Measurements from ENCODE around the gene NCR3LG1. TPM values are rescaled to one million over a fixed set of nuclear protein-coding genes. Genes with fewer than 3 reads are reported as not detected.

The NCR3LG1 gene
- total and polyA plus RNA-seq, 2 donors (not counting 1 experiment from before 2014, with no cell fraction given), result 0.12 to 0.64 TPM

GRCh38 chr11:17378655-17379054, 27.1 kb downstream of the NCR3LG1 start:
- Histone ChIP-seq H3K4me2 (replicated peaks; ENCODE audit: low read depth, low read length, poor library complexity, severe bottlenecking) (no peak overlapping the region), H2AFZ (ENCODE audit: insufficient read depth, low read depth, low read length, poor library complexity, severe bottlenecking) (no peak overlapping the region), H3K4me1 (ENCODE audit: control insufficient read depth in 2 of 2, insufficient read depth in 2 of 2, low read length in 2 of 2) (no peaks in the 10 kb centered on the region), H3K79me2 (ENCODE audit: control insufficient read depth, insufficient read depth, low read length) (no peaks in the 10 kb centered on the region), H3K27ac (ENCODE audit: low read length in 2 of 2) (no peak overlapping the region), H3K36me3 (replicated peaks in 1 of 2; ENCODE audit: control extremely low read depth in 1 of 2, control insufficient read depth in 1 of 2, extremely low read depth in 1 of 2, insufficient read depth in 2 of 2, low read length in 1 of 2) (no peaks in the 10 kb centered on the region), H4K20me1 (ENCODE audit: control insufficient read depth, insufficient read depth, low read length, poor library complexity, severe bottlenecking) (no peaks in the 10 kb centered on the region), H3K9me3 (ENCODE audit: control extremely low read depth in 1 of 3, control insufficient read depth in 2 of 3, insufficient read depth in 1 of 3, low read length in 2 of 3) (peaks cover 0 to 3% (median 3%) of the 10 kb centered on the region in 3 donors), H3K27me3 (replicated peaks in 1 of 4; ENCODE audit: control extremely low read depth in 1 of 4, control insufficient read depth in 3 of 4, insufficient read depth in 4 of 4, low read length in 3 of 4) (no peaks in the 10 kb centered on the region), H3K9ac (ENCODE audit: low read length) (no peak overlapping the region), H3K4me3 (ENCODE audit: control extremely low read depth in 1 of 5, extremely low read depth in 1 of 5, insufficient read depth in 1 of 5, low read depth in 2 of 5, low read length in 4 of 5) (no peak overlapping the region)
- Mint-ChIP-seq H3K27me3 (no peaks in the 10 kb centered on the region), H3K4me1 (no peaks in the 10 kb centered on the region), H3K9me3 (ENCODE audit: insufficient read depth) (no peaks in the 10 kb centered on the region), H3K27ac (no peak overlapping the region), H3K4me3 (no peak overlapping the region)
- ATAC-seq (ENCODE audit: low read depth), result no peak
- no CpG with 5 or more reads among the region's 2 CpGs for WGBS (ENCODE audit: insufficient coverage)
- ChIA-PET CTCF (interaction anchor here (0.6 to 2.8 kb wide), 3 partner anchors 10 to 152 kb away, joined by 3 to 13 read pairs (median 6); partner anchors contain the start of gene KCNJ11), POLR2A (no interaction called here)
- intact Hi-C loops (cut with micrococcal nuclease), result no loop called here
- DNase-seq, result no peak
- TF ChIP-seq EZH2 (IDR thresholded peaks at IDR 0.05; ENCODE audit: borderline replicate concordance, insufficient read depth, low read depth, low read length, poor library complexity, severe bottlenecking), result no peak
- no peak for TF ChIP-seq CTCF (IDR thresholded peaks at IDR 0.05)

GRCh38 chr11:17379383-17380180, 28.0 kb downstream of the NCR3LG1 start:
- Histone ChIP-seq H3K36me3 (replicated peaks in 1 of 2; ENCODE audit: control extremely low read depth in 1 of 2, control insufficient read depth in 1 of 2, extremely low read depth in 1 of 2, insufficient read depth in 2 of 2, low read length in 1 of 2) (no peaks in the 10 kb centered on the region), H2AFZ (ENCODE audit: insufficient read depth, low read depth, low read length, poor library complexity, severe bottlenecking) (no peak overlapping the region), H3K27ac (ENCODE audit: low read length in 2 of 2) (no peak overlapping the region), H3K9me3 (ENCODE audit: control extremely low read depth in 1 of 3, control insufficient read depth in 2 of 3, insufficient read depth in 1 of 3, low read length in 2 of 3) (peaks cover 0 to 3% (median 0%) of the 10 kb centered on the region in 3 donors), H3K79me2 (ENCODE audit: control insufficient read depth, insufficient read depth, low read length) (no peaks in the 10 kb centered on the region), H3K4me3 (ENCODE audit: control extremely low read depth in 1 of 5, extremely low read depth in 1 of 5, insufficient read depth in 1 of 5, low read depth in 2 of 5, low read length in 4 of 5) (no peak overlapping the region), H3K9ac (ENCODE audit: low read length) (no peak overlapping the region), H3K27me3 (replicated peaks in 1 of 4; ENCODE audit: control extremely low read depth in 1 of 4, control insufficient read depth in 3 of 4, insufficient read depth in 4 of 4, low read length in 3 of 4) (no peaks in the 10 kb centered on the region), H3K4me2 (replicated peaks; ENCODE audit: low read depth, low read length, poor library complexity, severe bottlenecking) (no peak overlapping the region), H3K4me1 (ENCODE audit: control insufficient read depth in 2 of 2, insufficient read depth in 2 of 2, low read length in 2 of 2) (no peaks in the 10 kb centered on the region), H4K20me1 (ENCODE audit: control insufficient read depth, insufficient read depth, low read length, poor library complexity, severe bottlenecking) (no peaks in the 10 kb centered on the region)
- ChIA-PET CTCF (interaction anchor here (0.8 to 2.8 kb wide), 5 partner anchors 9 to 149 kb away, joined by 3 to 13 read pairs (median 4); partner anchors contain the start of gene KCNJ11), POLR2A (no interaction called here)
- H3K4me3 Mint-ChIP-seq, result no peak overlapping the region
- DNase-seq (no peak), ATAC-seq (ENCODE audit: low read depth) (no peak)
- H3K9me3 Mint-ChIP-seq (ENCODE audit: insufficient read depth), result no peaks in the 10 kb centered on the region
- H3K27ac Mint-ChIP-seq, result no peak overlapping the region
- TF ChIP-seq CTCF (IDR thresholded peaks at IDR 0.05), result no peak
- TF ChIP-seq EZH2 (IDR thresholded peaks at IDR 0.05; ENCODE audit: borderline replicate concordance, insufficient read depth, low read depth, low read length, poor library complexity, severe bottlenecking), result no peak
- intact Hi-C loops (cut with micrococcal nuclease), result loop anchor here (5.0 to 10.0 kb wide), 2 partner anchors 598 to 635 kb away; partner anchors contain the start of gene SERGEF
- no peaks in the 10 kb centered on the region for H3K27me3 Mint-ChIP-seq
- H3K4me1 Mint-ChIP-seq, result no peaks in the 10 kb centered on the region
- 90% methylated on average over 5 of the region's 7 CpGs for WGBS (ENCODE audit: insufficient coverage)
